GM18505 (cell line): Measurements from ENCODE around the gene MTERF1.

Source experiments
- ATAC-seq: cut with Tn5 transposase; IDR thresholded peaks from one replicate; pipeline ENCODE4 v1.9.1; 2021; ENCODE audit not compliant: unreplicated experiment
- POLR2A ChIP-seq: IDR thresholded peaks from 4 replicates; pipeline ENCODE4 v1.6.1; 2011; ENCODE audit warnings: borderline replicate concordance; ENCODE audit not compliant: insufficient read depth, insufficient read length; ENCODE audit errors: extremely low read depth

MTERF1 gene, protein sequence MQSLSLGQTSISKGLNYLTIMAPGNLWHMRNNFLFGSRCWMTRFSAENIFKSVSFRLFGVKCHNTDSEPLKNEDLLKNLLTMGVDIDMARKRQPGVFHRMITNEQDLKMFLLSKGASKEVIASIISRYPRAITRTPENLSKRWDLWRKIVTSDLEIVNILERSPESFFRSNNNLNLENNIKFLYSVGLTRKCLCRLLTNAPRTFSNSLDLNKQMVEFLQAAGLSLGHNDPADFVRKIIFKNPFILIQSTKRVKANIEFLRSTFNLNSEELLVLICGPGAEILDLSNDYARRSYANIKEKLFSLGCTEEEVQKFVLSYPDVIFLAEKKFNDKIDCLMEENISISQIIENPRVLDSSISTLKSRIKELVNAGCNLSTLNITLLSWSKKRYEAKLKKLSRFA

DNA sequence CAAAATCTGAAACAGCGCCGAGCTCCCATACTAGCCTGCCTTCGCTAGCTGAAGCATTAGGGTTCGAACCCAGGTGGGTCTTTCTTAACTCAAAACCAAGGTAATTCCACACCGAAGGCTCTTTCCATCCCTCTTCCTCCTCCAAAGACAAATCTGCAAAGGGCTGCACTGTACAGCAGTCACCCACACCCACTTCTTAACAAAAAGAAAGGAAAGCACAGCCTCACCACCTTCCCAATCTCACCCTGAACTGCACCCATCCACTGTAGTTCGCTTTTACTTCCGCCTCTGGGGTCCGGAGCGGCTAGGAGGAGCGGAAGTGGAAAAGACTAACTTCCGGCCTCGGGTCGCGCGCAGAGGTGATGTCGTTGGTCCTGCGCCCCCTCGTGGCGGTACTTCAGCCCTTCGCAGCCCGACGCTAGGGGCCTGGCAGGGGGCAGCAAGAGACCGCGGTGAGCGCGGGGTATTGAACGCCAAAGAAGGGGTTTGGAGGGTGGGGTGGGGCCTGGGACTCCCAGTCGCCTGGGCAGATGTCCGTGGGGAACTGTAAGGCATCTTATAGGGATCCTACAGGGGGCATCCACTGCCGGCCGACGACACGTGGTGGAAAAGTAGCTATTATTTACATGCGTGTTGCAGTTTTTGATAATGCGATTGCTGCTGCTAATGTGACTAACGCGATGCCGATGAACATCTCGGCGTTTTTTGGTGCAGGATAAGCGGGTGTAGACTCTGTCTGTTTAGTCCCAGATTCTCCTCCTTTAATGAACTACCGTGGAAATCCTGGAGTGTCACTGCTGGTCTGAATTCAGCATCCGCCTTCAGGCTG lies at the start of gene MTERF1:
Gene MTERF1 (minus strand): TSS at position 290 of the 829 bp plus-strand sequence. CDS start 619 bp downstream, outside the sequence.
- peak; percentile 93 for TF ChIP-seq POLR2A
- peak; percentile 98 for ATAC-seq

DNA sequence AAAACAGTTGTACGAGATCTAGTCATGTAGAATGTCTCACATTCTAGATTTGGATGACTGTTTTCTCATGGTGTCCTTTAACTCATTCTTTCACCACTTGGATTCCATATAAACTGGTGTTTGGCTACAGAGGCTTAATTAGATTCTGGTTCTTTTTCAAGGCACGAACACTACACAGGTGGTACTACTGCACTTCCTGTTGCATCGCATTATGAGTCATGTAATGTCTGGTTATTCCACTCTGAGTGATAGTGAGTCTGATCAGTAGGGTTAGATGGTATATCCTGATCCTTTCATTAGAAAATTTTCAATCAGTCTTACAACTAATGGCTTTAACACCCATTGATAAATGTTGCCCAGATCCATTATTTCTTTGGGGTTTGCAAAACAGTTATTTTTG lies 49.0 kb upstream of the MTERF1 start:
- TF ChIP-seq POLR2A, result no peak
- ATAC-seq, result peak; percentile 94

DNA sequence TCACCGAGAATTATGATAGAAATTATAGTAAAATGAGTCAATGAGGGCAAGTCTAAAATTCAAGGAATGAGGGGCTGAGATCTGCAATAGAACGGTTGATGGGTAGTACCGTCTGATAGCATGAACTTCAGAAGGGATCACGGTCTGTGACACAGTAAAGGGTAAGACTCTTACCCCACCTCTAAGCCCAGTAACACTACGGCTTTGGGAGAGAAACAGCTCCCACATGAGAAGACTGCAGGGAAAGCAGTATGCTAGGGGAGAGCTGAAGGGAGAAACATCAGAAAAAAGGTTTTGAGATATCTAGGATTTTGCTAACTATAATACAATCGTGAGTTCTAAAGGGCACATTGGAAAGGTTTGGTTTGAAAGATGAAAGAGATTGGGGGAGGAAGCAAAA lies 47.4 kb upstream of the MTERF1 start:
- TF ChIP-seq POLR2A, result no peak

DNA sequence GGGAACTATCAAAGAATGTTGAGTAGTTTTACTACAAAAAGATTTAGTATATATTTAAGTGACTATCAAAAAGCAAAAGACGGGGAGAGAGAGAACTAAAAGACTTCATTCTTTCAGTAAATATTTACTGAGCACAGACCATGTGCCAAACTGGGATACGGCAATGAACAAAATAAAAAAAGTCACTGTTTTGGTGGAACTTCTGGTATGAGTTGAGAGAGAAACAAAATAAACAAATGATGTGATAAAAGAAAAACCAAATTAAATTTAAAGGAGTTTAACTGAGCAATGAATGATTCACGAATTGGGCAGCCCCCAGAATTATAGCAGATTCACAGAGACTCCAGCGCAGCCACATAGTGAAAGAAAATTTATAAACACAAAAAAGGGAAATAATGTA lies 42.4 kb upstream of the MTERF1 start:
- TF ChIP-seq POLR2A, result no peak
- ATAC-seq, result no peak

More for the DNA sequence above, 47.4 kb upstream of the MTERF1 start:
- no peak for ATAC-seq

DNA sequence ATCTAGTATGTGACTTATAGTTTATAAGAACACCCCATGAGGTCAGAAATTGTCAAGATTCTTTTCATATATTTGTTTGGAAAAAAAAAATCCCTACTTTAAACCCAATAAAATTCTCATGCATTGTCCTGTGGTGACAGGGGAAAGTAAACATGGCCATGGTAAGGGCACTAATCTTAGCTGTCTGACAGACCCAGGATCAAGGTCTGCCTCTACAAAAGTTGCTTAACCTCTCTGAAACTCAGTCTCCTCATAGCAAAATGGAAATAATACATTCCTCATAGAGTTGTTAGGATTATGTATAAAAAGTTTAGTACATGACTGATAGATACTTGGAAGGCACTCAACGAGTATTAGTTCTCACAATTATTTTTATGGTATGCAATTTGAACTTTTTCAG lies 37.9 kb upstream of the MTERF1 start:
- TF ChIP-seq POLR2A, result no peak
- ATAC-seq, result no peak

DNA sequence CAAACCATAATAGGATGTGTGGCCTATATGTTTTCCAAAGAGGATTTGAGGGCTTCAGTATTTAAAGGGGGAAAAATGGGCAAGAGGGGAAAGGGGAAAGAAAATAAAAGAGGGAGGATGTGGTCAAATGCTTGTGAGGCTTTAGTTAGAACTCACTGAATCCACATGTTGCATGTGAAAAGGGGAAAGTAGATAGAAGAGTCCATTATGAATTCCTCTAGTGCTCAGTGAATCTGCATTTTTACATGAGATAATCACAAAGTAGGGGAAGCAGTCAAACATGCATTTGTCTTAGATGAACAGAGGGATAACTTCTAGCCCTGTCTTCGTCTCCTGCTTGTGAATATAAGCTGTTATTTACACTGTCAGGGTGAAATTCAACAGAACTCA lies 35.5 kb upstream of the MTERF1 start:
- ATAC-seq, result no peak
- no peak for TF ChIP-seq POLR2A

DNA sequence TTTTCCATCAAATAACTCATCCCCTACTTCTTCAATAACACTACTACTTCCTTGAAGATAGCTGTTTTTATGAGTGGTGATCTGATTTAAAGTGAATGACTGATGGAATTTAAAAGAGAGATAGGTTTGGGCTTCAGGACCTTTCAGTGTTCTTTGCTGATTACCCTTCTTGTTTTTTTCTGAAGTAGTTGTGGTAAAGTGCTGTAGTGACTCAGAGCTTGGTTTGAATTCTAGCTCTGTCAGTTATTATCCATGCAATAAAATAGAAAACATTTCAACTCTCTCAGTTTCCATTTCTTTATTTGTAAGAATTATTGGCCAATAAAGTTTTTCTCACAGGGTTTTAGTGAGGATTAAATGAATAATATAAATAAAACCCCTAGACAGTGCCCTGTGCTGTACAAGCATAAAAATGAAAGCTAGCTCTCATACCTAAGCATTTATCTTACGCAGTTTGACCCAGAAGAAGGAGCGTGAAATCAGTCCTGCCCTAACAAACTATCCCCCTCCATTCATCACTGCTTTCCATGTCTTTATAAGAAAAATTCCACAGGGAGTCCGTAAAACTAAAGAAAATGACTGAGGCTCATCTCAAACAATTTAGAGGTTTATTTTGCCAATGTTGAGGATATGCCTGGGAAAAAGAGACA lies 35.0 kb upstream of the MTERF1 start:
- ATAC-seq, result no peak
- TF ChIP-seq POLR2A, result no peak

DNA sequence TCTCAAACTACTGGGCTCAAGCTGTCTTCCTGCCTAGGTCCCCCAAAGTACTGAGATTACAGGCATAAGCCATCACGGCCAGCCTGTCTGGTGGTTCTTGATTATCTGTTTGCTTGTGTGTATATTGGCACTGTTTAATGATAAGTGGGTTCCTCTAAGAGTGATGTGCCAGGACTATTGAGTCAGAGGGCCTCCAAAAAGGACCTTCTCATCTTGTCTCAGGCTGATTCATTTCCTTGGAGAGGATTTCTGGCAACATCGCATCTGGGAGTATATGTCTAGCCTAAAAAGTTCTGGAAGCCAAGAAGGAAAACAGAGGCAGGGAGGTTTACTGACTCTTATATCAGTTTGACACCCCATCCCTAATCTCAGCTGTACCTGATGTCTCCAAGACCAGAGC lies 33.1 kb upstream of the MTERF1 start:
- no peak for ATAC-seq
- no peak for TF ChIP-seq POLR2A

DNA sequence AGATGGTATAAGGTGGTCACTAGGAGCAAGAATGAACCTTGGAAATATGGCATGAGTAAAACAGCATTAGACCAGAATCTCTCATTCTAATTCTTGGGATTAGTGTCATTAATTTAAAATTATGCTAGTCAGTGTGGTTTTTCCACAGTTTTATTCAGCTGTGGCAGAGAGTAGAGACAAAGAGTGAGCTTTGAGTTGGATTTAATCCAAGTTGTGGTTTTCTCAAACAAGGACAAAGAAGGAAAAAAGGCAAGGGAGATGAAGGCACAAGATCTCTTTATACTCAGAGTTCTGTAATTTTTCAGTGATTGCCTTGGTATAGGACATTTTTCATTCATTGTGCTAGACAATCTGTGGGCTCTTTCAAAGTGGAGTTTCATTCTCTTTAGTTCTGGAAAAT lies 32.0 kb upstream of the MTERF1 start:
- no peak for ATAC-seq
- no peak for TF ChIP-seq POLR2A

DNA sequence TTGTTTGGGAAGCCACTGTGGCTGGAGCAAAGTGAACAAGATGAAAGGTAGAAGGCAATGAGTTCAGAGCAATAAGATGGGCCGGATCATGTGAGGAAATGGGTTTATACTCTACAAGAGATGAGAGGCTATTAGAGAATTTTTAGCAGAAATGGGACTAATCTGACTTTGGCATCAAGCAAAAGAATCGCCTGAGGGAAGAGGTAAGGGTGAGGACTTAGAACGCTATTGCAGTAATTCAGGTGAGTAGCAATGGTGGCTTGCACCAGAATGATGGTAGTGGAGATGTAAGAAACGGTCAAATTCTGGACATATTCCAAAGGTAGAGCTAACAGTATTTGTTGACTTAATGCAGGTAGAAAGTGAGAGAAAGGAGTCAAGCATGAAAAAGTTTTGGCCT lies 30.6 kb upstream of the MTERF1 start:
- TF ChIP-seq POLR2A, result no peak
- ATAC-seq, result no peak

DNA sequence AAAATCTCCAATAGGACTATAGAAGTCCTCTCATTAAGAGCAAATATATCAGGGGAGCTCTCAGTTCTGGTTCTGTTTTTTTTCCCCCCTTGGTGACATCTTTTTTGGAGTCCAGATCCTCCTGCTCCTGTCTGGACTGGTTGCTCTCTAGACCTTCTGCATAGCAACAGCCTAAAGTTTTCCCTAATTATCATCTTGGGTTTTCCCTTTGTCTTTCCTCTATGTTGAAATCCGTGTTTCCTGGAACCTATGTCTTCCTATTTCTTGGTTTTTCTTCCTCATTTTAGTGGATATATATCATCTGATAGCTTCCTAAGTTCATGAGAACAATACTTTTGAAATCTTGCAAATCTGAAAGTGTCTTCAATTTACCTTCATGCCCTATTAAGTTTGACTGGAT lies 29.7 kb upstream of the MTERF1 start:
- no peak for ATAC-seq
- TF ChIP-seq POLR2A, result no peak

DNA sequence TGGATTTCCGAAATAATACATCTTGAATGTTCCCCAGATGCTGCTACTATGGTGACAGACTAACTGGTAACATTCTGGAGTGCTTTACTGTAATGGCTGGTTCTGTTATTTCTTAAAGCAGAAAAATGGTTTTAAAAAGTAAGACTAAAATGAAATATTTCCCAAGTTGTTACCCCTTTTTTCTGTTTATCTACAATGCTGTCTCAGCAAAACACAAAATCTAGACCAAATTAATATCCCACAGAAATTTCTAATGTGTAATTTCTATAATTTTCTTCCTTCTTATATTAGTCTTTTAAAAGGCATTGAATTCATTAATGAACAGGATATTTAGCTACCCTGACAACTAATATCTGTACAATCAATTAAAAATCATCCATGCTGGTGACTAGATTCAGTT lies 19.1 kb upstream of the MTERF1 start:
- no peak for TF ChIP-seq POLR2A
- no peak for ATAC-seq

DNA sequence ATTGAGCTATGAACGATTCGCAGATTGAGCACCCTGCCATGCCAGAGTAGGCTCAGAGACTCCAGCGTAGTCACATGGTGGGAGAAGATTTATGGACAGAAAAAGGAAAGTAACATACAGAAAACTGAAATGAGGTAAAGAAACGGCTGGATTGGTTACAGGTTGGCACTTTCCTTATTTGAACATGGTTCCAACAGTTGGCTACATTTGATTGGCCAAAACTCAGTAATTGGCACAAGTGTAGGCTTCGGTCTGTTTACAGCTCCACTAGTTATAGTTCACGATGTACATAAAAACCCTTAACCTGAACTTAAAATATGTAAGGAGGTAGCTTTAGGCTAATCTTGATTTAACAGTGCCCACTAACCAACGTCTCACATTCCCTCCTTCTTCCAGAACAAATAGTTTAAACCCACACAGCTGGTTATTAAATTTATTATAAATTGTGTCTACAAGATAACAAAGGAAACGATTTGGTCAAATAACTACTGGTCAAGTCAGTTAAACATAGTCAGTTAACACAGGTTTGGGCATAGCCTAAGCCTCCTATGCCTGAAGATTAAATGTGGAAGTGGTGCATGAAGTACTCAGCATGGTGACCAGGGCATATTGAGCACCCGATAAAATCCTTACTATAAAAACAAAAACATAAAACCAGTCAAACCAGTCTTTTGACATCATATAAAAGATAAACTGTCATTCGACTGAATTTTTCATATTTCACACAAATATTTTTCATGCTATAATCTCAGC lies 17.9 kb upstream of the MTERF1 start:
- ATAC-seq, result no peak

More for the DNA sequence above, 17.9 kb upstream of the MTERF1 start:
- no peak for TF ChIP-seq POLR2A
